ENCODE data around the gene ATP6V0E1. TPM values are rescaled to one million over a fixed set of nuclear protein-coding genes. Genes with fewer than 3 reads are reported as not detected.

ATP6V0E1 gene
- total and polyA plus RNA-seq, 2 donors (not counting 3 experiments of a cell fraction or from before 2014, with no cell fraction given), result 217 to 278 TPM

DNA sequence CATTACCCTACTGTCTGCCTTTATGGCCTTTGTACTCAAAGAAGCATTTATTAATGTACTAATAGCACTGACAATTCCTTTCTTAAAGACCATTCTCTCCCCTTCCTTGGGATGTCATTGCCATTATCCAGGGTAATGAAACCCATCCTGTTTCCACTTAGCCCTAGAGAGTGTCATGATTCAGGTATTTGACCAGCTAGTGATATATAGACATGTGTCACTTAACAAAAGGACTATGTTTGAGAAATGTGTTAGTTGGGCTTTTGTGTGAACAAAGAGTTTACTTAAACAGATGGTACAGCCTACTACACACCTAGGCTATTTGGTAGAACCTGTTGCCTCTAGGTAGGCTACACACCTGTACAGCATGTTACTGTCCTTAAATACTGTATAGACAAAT, 2.0 kb downstream of the ATP6V0E1 start:
- no peak overlapping the region for H2AFZ ChIP-seq (ENCODE audit: low read depth, low read length)
- FAIRE-seq, result no peak
- intact Hi-C loops (cut with micrococcal nuclease), result no loop called here
- H3K4me1 ChIP-seq (ENCODE audit: control insufficient read depth, extremely low read depth, insufficient read depth, low read length), result peaks cover 13% of the 10 kb centered on the region
- DNase-seq (ENCODE audit: low read depth, low spot score), result no peak
- TF ChIP-seq GATA2 (IDR thresholded peaks at IDR 0.05; ENCODE audit: insufficient read depth, insufficient read length, low read depth, low read length), result no peak
- no peak for TF ChIP-seq MYC (IDR thresholded peaks at IDR 0.05; ENCODE audit: low read depth, low read length)
- TF ChIP-seq EZH2 (IDR thresholded peaks at IDR 0.05; ENCODE audit: borderline replicate concordance, low read depth, low read length, severe bottlenecking), result no peak
- TF ChIP-seq POLR2AphosphoS5 (IDR thresholded peaks at IDR 0.05; ENCODE audit: insufficient read depth, low read depth, low read length), result no peak
- TF ChIP-seq POLR2A (IDR thresholded peaks at IDR 0.05; ENCODE audit: low read depth, low read length), result no peak
- TF ChIP-seq FOS (IDR thresholded peaks at IDR 0.05; ENCODE audit: borderline replicate concordance, insufficient read depth, low read length), result no peak
- TF ChIP-seq, protein P1, sequence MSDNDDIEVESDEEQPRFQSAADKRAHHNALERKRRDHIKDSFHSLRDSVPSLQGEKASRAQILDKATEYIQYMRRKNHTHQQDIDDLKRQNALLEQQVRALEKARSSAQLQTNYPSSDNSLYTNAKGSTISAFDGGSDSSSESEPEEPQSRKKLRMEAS (IDR thresholded peaks at IDR 0.05; ENCODE audit: insufficient read depth, insufficient read length), result no peak
- TF ChIP-seq JUN (IDR thresholded peaks at IDR 0.05; ENCODE audit: borderline replicate concordance, insufficient read depth, insufficient read length, low read depth), result no peak
- TF ChIP-seq, protein P2, sequence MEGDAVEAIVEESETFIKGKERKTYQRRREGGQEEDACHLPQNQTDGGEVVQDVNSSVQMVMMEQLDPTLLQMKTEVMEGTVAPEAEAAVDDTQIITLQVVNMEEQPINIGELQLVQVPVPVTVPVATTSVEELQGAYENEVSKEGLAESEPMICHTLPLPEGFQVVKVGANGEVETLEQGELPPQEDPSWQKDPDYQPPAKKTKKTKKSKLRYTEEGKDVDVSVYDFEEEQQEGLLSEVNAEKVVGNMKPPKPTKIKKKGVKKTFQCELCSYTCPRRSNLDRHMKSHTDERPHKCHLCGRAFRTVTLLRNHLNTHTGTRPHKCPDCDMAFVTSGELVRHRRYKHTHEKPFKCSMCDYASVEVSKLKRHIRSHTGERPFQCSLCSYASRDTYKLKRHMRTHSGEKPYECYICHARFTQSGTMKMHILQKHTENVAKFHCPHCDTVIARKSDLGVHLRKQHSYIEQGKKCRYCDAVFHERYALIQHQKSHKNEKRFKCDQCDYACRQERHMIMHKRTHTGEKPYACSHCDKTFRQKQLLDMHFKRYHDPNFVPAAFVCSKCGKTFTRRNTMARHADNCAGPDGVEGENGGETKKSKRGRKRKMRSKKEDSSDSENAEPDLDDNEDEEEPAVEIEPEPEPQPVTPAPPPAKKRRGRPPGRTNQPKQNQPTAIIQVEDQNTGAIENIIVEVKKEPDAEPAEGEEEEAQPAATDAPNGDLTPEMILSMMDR (IDR thresholded peaks at IDR 0.05; ENCODE audit: extremely low read depth in 1 of 2, insufficient read depth in 1 of 2, low read depth in 1 of 2, low read length in 2 of 2), result no peak
- H3K4me3 ChIP-seq (replicated peaks in 1 of 3; ENCODE audit: insufficient read depth in 1 of 3, low read depth in 1 of 3, low read length in 3 of 3), result peak overlapping the region in 1 of 3 experiments; percentile 36
- H3K9ac ChIP-seq (replicated peaks; ENCODE audit: extremely low read depth, insufficient read depth, low read length), result no peak overlapping the region
- no peak overlapping the region for H3K27ac ChIP-seq (ENCODE audit: insufficient read depth, low read depth, low read length)
- H3K9me3 ChIP-seq (replicated peaks; ENCODE audit: control insufficient read depth, insufficient read depth, low read length), result no peaks in the 10 kb centered on the region
- no peaks in the 10 kb centered on the region for H3K27me3 ChIP-seq (ENCODE audit: control insufficient read depth in 2 of 2, insufficient read depth in 2 of 2, low read length in 2 of 2)
- H3K4me2 ChIP-seq (ENCODE audit: insufficient read depth, low read length), result peak overlapping the region; percentile 37
- H3K36me3 ChIP-seq (ENCODE audit: control insufficient read depth in 2 of 2, extremely low read depth in 1 of 2, insufficient read depth in 2 of 2, low read length in 2 of 2), result peaks cover 2% of the 10 kb centered on the region in 2 experiments
- ChIA-PET CTCF (interaction anchor here (0.8 kb wide), 3 partner anchors 16 to 269 kb away, joined by 3 read pairs; no protein-coding TSS in a partner anchor), POLR2A (no interaction called here)
- no peaks in the 10 kb centered on the region for H3K9me1 ChIP-seq (replicated peaks; ENCODE audit: control insufficient read depth, extremely low read depth, insufficient read depth, low read length)
- BruUV-seq (replicated peaks), result no TSS peak
- dilution Hi-C loops (cut with MboI; ENCODE audit: extremely low pct_ligation_motif_present, low sequenced_read_pairs), result no loop called here
- H3K79me2 ChIP-seq (ENCODE audit: control insufficient read depth, insufficient read depth, low read length), result peaks cover 51% of the 10 kb centered on the region
- H4K20me1 ChIP-seq (replicated peaks; ENCODE audit: control insufficient read depth, extremely low read depth, insufficient read depth, low read length), result no peaks in the 10 kb centered on the region

Measured in endothelial cell of umbilical vein (primary cell).